GM19438 (cell line): ENCODE results near the gene RNF123.

Experiments
- ATAC-seq: cut with Tn5 transposase; IDR thresholded peaks from one replicate; pipeline ENCODE4 v1.9.1; 2021; ENCODE audit warnings: low read depth; ENCODE audit not compliant: unreplicated experiment

Gene RNF123

DNA sequence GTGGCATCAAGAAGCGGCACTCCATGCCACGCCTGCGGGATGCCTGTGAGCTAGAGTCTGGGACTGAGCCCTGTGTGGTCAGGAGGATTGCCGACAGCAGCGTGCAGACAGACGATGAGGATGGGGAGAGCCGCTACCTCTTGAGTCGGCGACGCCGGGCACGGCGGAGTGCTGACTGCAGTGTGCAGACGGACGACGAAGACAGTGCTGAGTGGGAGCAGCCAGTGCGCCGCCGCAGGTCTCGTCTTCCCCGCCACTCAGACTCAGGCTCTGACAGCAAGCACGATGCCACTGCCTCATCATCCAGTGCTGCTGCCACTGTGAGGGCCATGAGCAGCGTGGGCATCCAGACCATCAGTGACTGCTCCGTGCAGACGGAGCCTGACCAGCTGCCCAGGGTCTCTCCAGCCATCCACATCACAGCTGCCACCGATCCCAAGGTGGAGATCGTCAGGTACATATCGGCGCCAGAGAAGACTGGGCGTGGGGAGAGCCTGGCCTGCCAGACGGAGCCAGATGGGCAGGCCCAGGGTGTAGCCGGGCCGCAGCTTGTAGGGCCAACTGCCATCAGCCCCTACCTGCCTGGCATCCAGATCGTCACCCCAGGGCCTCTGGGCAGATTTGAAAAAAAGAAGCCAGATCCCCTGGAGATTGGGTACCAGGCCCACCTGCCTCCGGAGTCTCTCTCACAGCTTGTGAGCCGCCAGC, 32.0 kb upstream of the RNF123 start:
- ATAC-seq, result no peak

GRCh38 chr3:49658711-49659110, 30.6 kb upstream of the RNF123 start:
- ATAC-seq, result no peak

GRCh38 chr3:49659756-49660155, 29.6 kb upstream of the RNF123 start:
- no peak for ATAC-seq

DNA sequence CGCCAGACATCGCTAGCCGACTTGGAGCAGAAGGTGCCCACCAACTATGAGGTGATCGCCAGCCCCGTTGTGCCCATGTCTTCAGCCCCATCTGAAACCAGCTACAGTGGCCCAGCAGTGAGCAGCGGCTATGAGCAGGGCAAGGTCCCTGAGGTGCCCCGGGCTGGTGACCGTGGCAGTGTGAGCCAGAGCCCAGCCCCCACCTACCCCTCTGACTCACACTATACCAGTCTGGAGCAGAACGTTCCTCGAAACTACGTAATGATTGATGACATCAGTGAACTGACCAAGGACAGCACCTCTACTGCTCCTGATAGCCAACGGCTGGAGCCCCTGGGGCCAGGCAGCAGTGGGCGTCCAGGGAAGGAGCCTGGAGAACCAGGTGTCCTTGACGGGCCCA, 28.1 kb upstream of the RNF123 start:
- no peak for ATAC-seq

GRCh38 chr3:49662021-49662420, 27.3 kb upstream of the RNF123 start:
- no peak for ATAC-seq

DNA sequence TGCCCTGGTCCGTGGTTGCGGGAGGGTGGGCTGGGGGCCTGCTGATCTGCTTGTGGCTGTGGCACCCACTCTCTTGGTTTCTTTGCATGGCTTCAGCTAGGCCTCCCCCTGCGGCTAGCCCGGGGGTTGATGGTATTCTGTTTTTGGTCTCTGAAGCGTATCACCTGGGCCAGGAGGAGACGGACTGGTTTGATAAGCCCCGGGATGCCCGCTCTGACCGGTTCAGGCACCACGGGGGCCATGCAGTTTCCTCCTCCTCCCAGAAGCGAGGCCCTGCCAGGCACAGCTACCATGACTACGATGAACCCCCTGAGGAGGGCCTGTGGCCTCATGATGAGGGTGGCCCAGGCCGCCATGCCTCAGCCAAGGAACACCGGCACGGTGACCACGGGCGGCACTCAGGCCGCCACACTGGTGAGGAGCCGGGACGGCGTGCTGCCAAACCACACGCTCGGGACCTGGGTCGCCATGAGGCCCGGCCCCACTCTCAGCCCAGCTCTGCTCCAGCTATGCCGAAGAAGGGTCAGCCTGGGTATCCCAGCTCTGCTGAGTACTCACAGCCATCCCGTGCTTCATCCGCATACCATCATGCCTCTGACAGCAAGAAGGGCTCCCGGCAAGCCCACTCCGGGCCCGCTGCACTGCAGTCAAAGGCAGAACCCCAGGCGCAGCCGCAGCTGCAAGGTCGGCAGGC, 26.5 kb upstream of the RNF123 start:
- no peak for ATAC-seq

DNA sequence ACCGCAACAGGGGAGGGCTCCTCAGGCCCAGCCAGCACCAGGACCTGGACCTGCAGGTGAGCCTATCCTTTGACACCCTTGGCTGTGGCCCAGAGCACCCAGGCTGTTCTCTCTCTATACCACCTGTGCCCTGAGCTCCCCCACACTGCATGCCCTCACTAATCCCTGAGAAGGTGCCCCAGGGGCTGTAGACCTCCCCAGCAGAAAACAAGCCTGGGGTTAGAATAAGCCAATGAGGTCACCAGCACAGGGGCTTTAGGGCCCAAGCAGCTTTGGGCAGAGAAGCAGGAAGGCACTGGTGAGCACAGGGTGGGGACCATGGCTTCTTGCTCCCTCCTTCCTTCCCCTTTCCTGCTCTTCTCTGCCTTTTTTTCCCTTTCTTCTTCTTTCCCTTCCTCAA, 25.5 kb upstream of the RNF123 start:
- ATAC-seq, result no peak

- no peak for ATAC-seq
Observed at GRCh38 chr3:49664300-49664699, 25.1 kb upstream of the RNF123 start.

- ATAC-seq, result no peak
Observed at GRCh38 chr3:49665822-49666519, 23.4 kb upstream of the RNF123 start.

DNA sequence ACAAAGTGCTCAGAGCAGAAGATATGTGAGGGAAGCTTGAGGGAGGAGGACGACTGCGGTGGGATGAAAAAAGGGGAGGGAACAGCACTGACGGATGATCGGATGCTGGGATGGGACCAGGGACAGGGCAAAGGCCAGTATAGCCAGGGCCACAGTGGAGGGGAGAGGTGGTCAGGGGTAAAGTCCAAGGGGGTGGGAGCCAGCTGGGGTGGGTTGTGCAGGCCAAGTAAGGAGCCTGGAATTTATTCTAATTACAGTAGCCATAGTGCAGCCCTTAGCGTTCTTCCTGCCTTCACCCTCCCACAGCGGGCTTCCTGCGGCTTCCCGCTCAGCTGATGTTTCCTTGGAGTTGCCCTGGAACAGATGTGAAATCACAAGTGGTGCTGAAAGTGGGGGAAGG, 22.8 kb upstream of the RNF123 start:
- no peak for ATAC-seq

DNA sequence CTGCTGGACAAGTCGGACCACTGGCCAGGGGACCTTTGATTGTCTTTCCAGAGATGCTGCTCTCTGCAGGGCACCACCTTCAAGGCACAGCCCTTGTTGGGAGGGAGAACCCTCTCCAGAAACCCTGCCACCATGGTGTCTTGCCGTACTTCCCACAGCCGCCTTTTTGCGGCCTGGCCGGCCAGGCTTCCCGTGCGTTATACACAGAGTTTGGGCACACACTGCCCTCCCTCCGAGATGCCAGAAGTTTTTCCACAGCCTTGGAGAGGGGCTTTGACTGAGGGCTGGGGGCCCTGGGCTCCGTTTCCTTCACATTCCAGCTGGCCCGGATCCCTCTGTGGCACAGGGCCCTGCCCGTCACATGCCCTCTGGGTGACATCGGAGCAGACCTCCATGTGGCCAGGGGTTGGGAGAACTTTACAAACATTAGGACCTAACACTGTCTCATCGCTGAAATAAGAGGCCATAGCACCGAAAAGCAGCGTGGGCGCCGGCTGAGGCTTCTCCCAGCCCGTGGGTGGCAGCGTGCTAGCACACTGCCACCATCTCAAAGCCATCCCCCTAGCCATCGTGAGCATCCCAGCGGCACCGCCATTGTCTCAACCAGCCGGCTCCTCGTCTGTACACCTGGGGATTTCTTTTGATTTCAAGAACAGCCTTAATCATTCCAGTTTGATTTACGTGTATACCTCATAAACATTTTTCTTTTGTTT, 21.5 kb upstream of the RNF123 start:
- ATAC-seq, result no peak

GRCh38 chr3:49668414-49668797, 21.0 kb upstream of the RNF123 start:
- no peak for ATAC-seq

DNA sequence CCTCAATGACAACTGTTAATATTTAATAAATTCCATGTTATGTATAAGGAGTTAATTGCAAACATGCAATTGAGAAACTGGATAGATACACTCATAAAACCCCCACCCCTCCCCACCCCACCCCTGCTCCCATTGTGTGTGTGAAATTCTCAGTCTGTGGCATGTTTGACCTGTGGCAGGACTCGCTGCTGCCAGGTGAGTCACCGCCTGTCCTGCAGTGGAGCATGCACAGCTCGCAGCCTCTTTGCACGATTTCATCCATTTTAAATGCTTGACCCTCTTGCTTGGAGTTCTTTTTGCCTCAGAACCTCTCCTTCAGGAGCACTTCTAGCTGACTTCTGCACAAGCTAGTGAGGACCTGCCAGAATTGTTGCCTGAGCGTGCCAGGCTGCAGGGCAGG, 20.5 kb upstream of the RNF123 start:
- ATAC-seq, result no peak

GRCh38 chr3:49669352-49669751, 20.0 kb upstream of the RNF123 start:
- ATAC-seq, result no peak

GRCh38 chr3:49670940-49671290, 18.4 kb upstream of the RNF123 start:
- no peak for ATAC-seq

GRCh38 chr3:49671291-49672288, 17.8 kb upstream of the RNF123 start:
- no peak for ATAC-seq

DNA sequence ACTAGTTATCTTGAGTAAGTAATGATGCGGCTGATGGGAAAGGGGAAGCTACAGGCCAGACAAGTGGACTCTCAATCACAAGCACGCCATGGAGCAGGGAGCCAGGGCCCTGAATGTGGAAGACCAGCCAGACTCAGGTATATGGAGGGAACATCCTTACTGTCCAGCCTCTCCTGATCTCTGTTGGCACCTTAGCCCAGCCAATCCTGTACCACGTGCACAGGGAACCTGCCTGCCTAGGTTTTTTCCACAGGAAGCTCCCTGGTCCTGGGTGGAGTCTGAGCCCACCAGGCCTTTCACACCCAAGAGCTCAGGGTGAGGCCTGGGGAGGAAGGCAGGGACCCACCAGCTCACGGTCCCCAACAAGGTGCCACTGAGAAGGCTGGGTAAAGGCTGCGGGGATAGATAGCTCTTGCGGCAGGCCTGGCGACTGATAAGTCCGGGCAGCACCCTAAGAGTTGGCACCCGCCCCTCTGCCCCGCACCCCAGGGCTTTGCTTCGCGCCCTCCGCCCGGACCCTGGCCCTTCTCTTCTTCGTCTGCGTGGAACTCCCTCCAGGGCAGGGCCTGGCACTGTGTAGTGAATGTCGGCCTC, 16.1 kb upstream of the RNF123 start:
- ATAC-seq, result no peak

GRCh38 chr3:49673715-49674496, 15.5 kb upstream of the RNF123 start, which contains the start of gene APEH:
APEH (plus strand) TSS chr3:49674351; CDS start chr3:49674402, 51 bp downstream.
- peak; percentile 79 for ATAC-seq

- peak; percentile 20 for ATAC-seq
Observed at GRCh38 chr3:49674497-49674983, 14.8 kb upstream of the RNF123 start.
